ENCODE measurements around the gene CBX7. TPM values are rescaled to one million over a fixed set of nuclear protein-coding genes. Genes with fewer than 3 reads are reported as not detected.

The CBX7 gene
- total and polyA plus RNA-seq, 2 of the 8 experiments (the other 6 are each of a cell fraction or from before 2014, with no cell fraction given): 6.9 to 8.7 TPM

DNA sequence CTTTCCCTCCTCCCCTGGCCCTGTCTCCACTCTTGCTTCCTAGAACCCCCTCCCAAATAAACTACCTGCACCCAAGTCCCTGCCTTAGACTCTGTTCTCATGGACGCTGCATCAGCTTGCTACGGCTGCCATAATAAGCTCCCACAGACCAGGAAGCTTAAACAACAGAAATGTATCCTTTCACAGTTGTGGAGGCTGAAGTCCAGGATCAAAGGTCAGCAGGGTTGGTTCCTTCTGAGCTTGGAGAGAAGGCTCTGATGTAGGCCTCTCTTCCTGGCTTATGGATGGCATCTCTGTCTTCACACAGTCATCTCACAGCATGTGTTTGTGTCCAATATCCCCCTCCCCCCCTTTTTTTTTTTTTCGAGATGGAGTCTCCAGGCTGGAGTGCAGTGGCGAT is 23.4 kb downstream of the CBX7 start (continued):
- TF ChIP-seq, protein P1, sequence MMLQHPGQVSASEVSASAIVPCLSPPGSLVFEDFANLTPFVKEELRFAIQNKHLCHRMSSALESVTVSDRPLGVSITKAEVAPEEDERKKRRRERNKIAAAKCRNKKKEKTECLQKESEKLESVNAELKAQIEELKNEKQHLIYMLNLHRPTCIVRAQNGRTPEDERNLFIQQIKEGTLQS (IDR thresholded peaks at IDR 0.05; ENCODE audit: insufficient read depth, low read depth, low read length): no peak
- TF ChIP-seq SAP30 (IDR thresholded peaks at IDR 0.05; ENCODE audit: insufficient read depth, insufficient replicate concordance, low read length) (no peak), CHD1 (IDR thresholded peaks at IDR 0.05; ENCODE audit: low read depth, low read length) (no peak), EZH2 (IDR thresholded peaks at IDR 0.05; ENCODE audit: low read depth, low read length, severe bottlenecking) (no peak), BRCA1 (IDR thresholded peaks at IDR 0.05; ENCODE audit: low read depth, low read length) (no peak)
